H54 (cell line): ENCODE measurements around the gene ITPRIP.

Experiments used
- DNase-seq: peaks from one replicate; pipeline ENCODE4 v3.0.0; 2011; ENCODE audit warnings: low spot score, mixed read lengths; ENCODE audit not compliant: insufficient read length
- FAIRE-seq: peaks from 3 replicates; lab custom pipeline; 2011; peaks lifted over from hg19 to GRCh38; lab: Jason Lieb, UNC
- POLR2A ChIP-seq: IDR thresholded peaks from 2 replicates; pipeline ENCODE4 v1.6.1; 2011; ENCODE audit warnings: low read depth, mild to moderate bottlenecking, low read length

ITPRIP gene

GRCh38 chr10:104337985-104338735 is at the start of gene ITPRIP:
TSS of gene ITPRIP (minus strand) at chr10:104338465. CDS start at chr10:104316051, 22,414 bp downstream.
- TF ChIP-seq POLR2A = peak; percentile 81
- peak; percentile 60 for DNase-seq
- FAIRE-seq = no peak

GRCh38 chr10:104387130-104387888 is 49.0 kb upstream of the ITPRIP start:
- DNase-seq (no peak), FAIRE-seq (no peak)
- no peak for TF ChIP-seq POLR2A

GRCh38 chr10:104380336-104380735 is 42.1 kb upstream of the ITPRIP start:
- FAIRE-seq = no peak
- no peak for DNase-seq
- no peak for TF ChIP-seq POLR2A

- TF ChIP-seq POLR2A = no peak
- no peak for FAIRE-seq
Measured at GRCh38 chr10:104376784-104377300, 38.6 kb upstream of the ITPRIP start.

GRCh38 chr10:104374591-104374990 is 36.3 kb upstream of the ITPRIP start:
- DNase-seq (no peak), FAIRE-seq (no peak)
- no peak for TF ChIP-seq POLR2A

More at GRCh38 chr10:104376784-104377300, 38.6 kb upstream of the ITPRIP start:
- DNase-seq = no peak

- TF ChIP-seq POLR2A = no peak
- no peak for DNase-seq
- no peak for FAIRE-seq
Measured at GRCh38 chr10:104371753-104372152, 33.5 kb upstream of the ITPRIP start.

- FAIRE-seq = no peak
- no peak for TF ChIP-seq POLR2A
- no peak for DNase-seq
Measured at GRCh38 chr10:104368381-104368780, 30.1 kb upstream of the ITPRIP start.

- DNase-seq (no peak), FAIRE-seq (no peak)
- TF ChIP-seq POLR2A = no peak
Measured at GRCh38 chr10:104367904-104368303, 29.6 kb upstream of the ITPRIP start.

- TF ChIP-seq POLR2A = no peak
- DNase-seq (no peak), FAIRE-seq (no peak)
Measured at GRCh38 chr10:104359811-104360210, 21.5 kb upstream of the ITPRIP start.

GRCh38 chr10:104353325-104354048 is 15.2 kb upstream of the ITPRIP start, which contains the start of gene CFAP58:
TSS of gene CFAP58 (plus strand) at chr10:104353833. CDS start at chr10:104353898, 65 bp downstream.
- DNase-seq (peak; percentile 58), FAIRE-seq (no peak)
- peak; percentile 13; the same call in 1 of the 2 replicates for TF ChIP-seq POLR2A

GRCh38 chr10:104351919-104352318 is 13.7 kb upstream of the ITPRIP start:
- no peak for DNase-seq
- no peak for TF ChIP-seq POLR2A
- FAIRE-seq = no peak

- FAIRE-seq = no peak
- no peak for TF ChIP-seq POLR2A
- DNase-seq = no peak
Measured at GRCh38 chr10:104351061-104351702, 12.9 kb upstream of the ITPRIP start.

- DNase-seq = no peak
- FAIRE-seq = no peak
- TF ChIP-seq POLR2A = no peak
Measured at GRCh38 chr10:104350127-104350635, 11.9 kb upstream of the ITPRIP start.
